B cell (primary cell): ENCODE measurements around the gene NEUROD2. TPM values are rescaled to one million over a fixed set of nuclear protein-coding genes. Genes with fewer than 3 reads are reported as not detected.

Experiments
- ATAC-seq: fragments of 200-7000 bp; cut with Tn5 transposase; one replicate; pipeline ENCODE4 v1.10.0; 2021; ENCODE audit warnings: low read depth, mild to moderate bottlenecking, moderate number of reproducible peaks, moderate library complexity
- CTCF ChIA-PET: fragments of 350-600 bp; sonication (Branson Sonifier 250); formaldehyde crosslinking; loops from one replicate; lab custom pipeline; 2021; ENCODE audit warnings: antibody characterized with exemption, inconsistent platforms; lab: Charles Lee
- POLR2A ChIA-PET: fragments of 350-600 bp; sonication (Branson Sonifier 250); formaldehyde crosslinking; loops from one replicate; lab custom pipeline; 2021; ENCODE audit warnings: antibody characterized with exemption; lab: Charles Lee
- DNase-seq: peaks from one replicate; pipeline ENCODE4 v3.0.0; 2013
- H2AFZ ChIP-seq: 2 replicates; pipeline ENCODE4 v1.6.1; 2012; ENCODE audit warnings: mild to moderate bottlenecking, low read depth, low read length; ENCODE audit not compliant: insufficient read depth, poor library complexity, severe bottlenecking
- H3K27ac ChIP-seq, 2 donors: 1 replicate in 1 of 2; 2 replicates in 1 of 2; pipeline ENCODE4 v1.5.1; 2012 to 2013; ENCODE audit warnings: low read length in 2 of 2, mild to moderate bottlenecking in 2 of 2, moderate library complexity in 1 of 2
- H3K27me3 ChIP-seq, 4 experiments: fragments of 200-600 bp in 1 of 4; sonication (generic) in 1 of 4; replicated peaks in 1 of 4; 1 replicate in 2 of 4; 2 replicates in 2 of 4; pipeline versions ENCODE4 v1.6.1 to v1.7.0; 2013 to 2016; ENCODE audit warnings: low read length in 3 of 4, mild to moderate bottlenecking in 2 of 4, mixed read lengths in 1 of 4, moderate library complexity in 1 of 4; ENCODE audit not compliant: insufficient read depth in 4 of 4, control insufficient read depth in 3 of 4; ENCODE audit errors: control extremely low read depth in 1 of 4
- H3K36me3 ChIP-seq, 2 experiments: replicated peaks in 1 of 2; 1 replicate in 1 of 2; 2 replicates in 1 of 2; pipeline versions ENCODE4 v1.6.1 to v1.7.1; 2013; ENCODE audit warnings: low read length in 1 of 2; ENCODE audit not compliant: insufficient read depth in 2 of 2, control insufficient read depth in 1 of 2; ENCODE audit errors: control extremely low read depth in 1 of 2, extremely low read depth in 1 of 2
- H3K4me1 ChIP-seq, 2 donors: fragments of 200-600 bp in 1 of 2; sonication (generic) in 1 of 2; 1 replicate in 1 of 2; 2 replicates in 1 of 2; pipeline versions ENCODE4 v1.5.1 to v1.6.1; 2013 to 2017; ENCODE audit warnings: low read length in 2 of 2; ENCODE audit not compliant: control insufficient read depth in 2 of 2, insufficient read depth in 2 of 2
- H3K4me2 ChIP-seq: replicated peaks from 2 replicates; pipeline ENCODE3; 2012; ENCODE audit warnings: mild to moderate bottlenecking, low read depth, low read length; ENCODE audit not compliant: poor library complexity, severe bottlenecking
- H3K4me3 ChIP-seq, 5 experiments: fragments of 200-600 bp in 1 of 5; sonication (generic) in 1 of 5; 1 replicate in 3 of 5; 2 replicates in 2 of 5; pipeline versions ENCODE4 v1.5.1 to v1.7.0; 2011 to 2016; ENCODE audit warnings: low read length in 4 of 5, mild to moderate bottlenecking in 4 of 5, low read depth in 2 of 5, control low read depth in 1 of 5, moderate library complexity in 1 of 5; ENCODE audit not compliant: insufficient read depth in 1 of 5; ENCODE audit errors: control extremely low read depth in 1 of 5, extremely low read depth in 1 of 5
- H3K79me2 ChIP-seq: fragments of 200-600 bp; sonication (generic); one replicate; pipeline ENCODE4 v1.6.0; 2016; ENCODE audit warnings: low read length; ENCODE audit not compliant: control insufficient read depth, insufficient read depth
- H3K9ac ChIP-seq: fragments of 200-600 bp; sonication (generic); 2 replicates; pipeline ENCODE4 v1.6.1; 2017; ENCODE audit warnings: mild to moderate bottlenecking, low read length, moderate library complexity
- H3K9me3 ChIP-seq, 3 donors: one replicate each; pipeline versions ENCODE4 v1.6.1 to v1.7.1; 2013; ENCODE audit warnings: low read length in 2 of 3; ENCODE audit not compliant: control insufficient read depth in 2 of 3, insufficient read depth in 1 of 3; ENCODE audit errors: control extremely low read depth in 1 of 3
- H4K20me1 ChIP-seq: 2 replicates; pipeline ENCODE4 v1.6.0; 2012; ENCODE audit warnings: mild to moderate bottlenecking, low read length; ENCODE audit not compliant: insufficient read depth, control insufficient read depth, poor library complexity, severe bottlenecking
- H3K27ac Mint-ChIP-seq: one replicate; pipeline ENCODE4 v1.8.0; 2021; ENCODE audit warnings: mixed read lengths
- H3K27me3 Mint-ChIP-seq: one replicate; pipeline ENCODE4 v1.8.0; 2021; ENCODE audit warnings: mixed read lengths
- H3K4me1 Mint-ChIP-seq: one replicate; pipeline ENCODE4 v1.8.0; 2021; ENCODE audit warnings: mixed read lengths
- H3K4me3 Mint-ChIP-seq: one replicate; pipeline ENCODE4 v1.8.0; 2021; ENCODE audit warnings: mixed read lengths
- H3K9me3 Mint-ChIP-seq: one replicate; pipeline ENCODE4 v1.8.0; 2022; ENCODE audit warnings: mixed read lengths; ENCODE audit not compliant: insufficient read depth
- CTCF ChIP-seq: fragments of 200-600 bp; IDR thresholded peaks from one replicate; pipeline ENCODE4 v1.8.0; 2022; ENCODE audit warnings: antibody characterized with exemption, mild to moderate bottlenecking
- EZH2 ChIP-seq: IDR thresholded peaks from 2 replicates; pipeline ENCODE4 v1.6.1; 2012; ENCODE audit warnings: borderline replicate concordance, low read depth, mild to moderate bottlenecking, moderate library complexity, low read length; ENCODE audit not compliant: insufficient read depth, poor library complexity, severe bottlenecking
- WGBS: methylation state at CpG from one replicate; pipeline ENCODE4 v1.1.5; 2013; ENCODE audit warnings: missing lambda C conversion rate; ENCODE audit not compliant: insufficient coverage; 5-methylcytosine and 5-hydroxymethylcytosine counted together
- intact Hi-C: fragments of 100-400 bp; cut with micrococcal nuclease; formaldehyde crosslinking; loops from one replicate; pipeline ENCODE4 v1.10.0; 2022
- polyA plus RNA-seq: library from polyadenylated mRNA; depleted of rRNA; stranded (reverse); fragments of >200 nt; gene quantifications from 2 replicates; pipeline ENCODE4 v1.2.3, GENCODE V29; 2012
- total RNA-seq, 2 donors: library from RNA; stranded (reverse); fragments of 120-200 nt in 1 of 2; gene quantifications; 1 replicate in 1 of 2; 2 replicates in 1 of 2; pipeline versions ENCODE4 v1.2.3 to v1.2.4, GENCODE V29; 2013 to 2022

The NEUROD2 gene
- total and polyA plus RNA-seq, 2 donors (not counting 1 experiment from before 2014, with no cell fraction given), result 0.04 TPM; not detected in 1

- ChIA-PET POLR2A (interaction anchor here (0.5 kb wide), 1 partner anchor 13 kb away, joined by 3 read pairs; no protein-coding TSS in a partner anchor), CTCF (interaction anchor here (4.8 kb wide), 1 partner anchor 15 kb away, joined by 30 read pairs; no protein-coding TSS in a partner anchor)
- no peaks in the 10 kb centered on the region for H3K36me3 ChIP-seq
- TF ChIP-seq EZH2, result peak; percentile 84
- TF ChIP-seq CTCF, result no peak
- Mint-ChIP-seq H3K27me3 (peaks cover 51% of the 10 kb centered on the region), H3K4me3 (peak overlapping the region; percentile 32), H3K4me1 (peaks cover 32% of the 10 kb centered on the region), H3K9me3 (no peaks in the 10 kb centered on the region), H3K27ac (no peak overlapping the region)
- WGBS, result 8% methylated on average over 7 of the region's 40 CpGs
- H3K9ac ChIP-seq, result peak overlapping the region; percentile 22
- H3K4me3 ChIP-seq, result peak overlapping the region in 1 of 5 experiments; percentile 5
- no peak overlapping the region for H2AFZ ChIP-seq
- peaks cover 0 to 72% (median 56%) of the 10 kb centered on the region in 4 experiments for H3K27me3 ChIP-seq
- H4K20me1 ChIP-seq, result peaks cover 3% of the 10 kb centered on the region
- peak; percentile 38 for DNase-seq
- peaks cover 0 to 39% (median 0%) of the 10 kb centered on the region in 3 donors for H3K9me3 ChIP-seq
- H3K27ac ChIP-seq, result no peak overlapping the region
- H3K4me2 ChIP-seq, result peak overlapping the region; percentile 83
- H3K4me1 ChIP-seq, result peaks cover 43 to 47% of the 10 kb centered on the region in 2 donors
- ATAC-seq, result no peak
- H3K79me2 ChIP-seq, result no peaks in the 10 kb centered on the region
- intact Hi-C loops, result no loop called here
These were observed 466 bp downstream of the NEUROD2 start for GRCh38 chr17:39607057-39607850.
